HG02588 (cell line): ENCODE data around the gene AGXT2.

Experiments
- ATAC-seq: cut with Tn5 transposase; IDR thresholded peaks from one replicate; pipeline ENCODE4 v1.9.1; 2021; ENCODE audit warnings: mild to moderate bottlenecking, moderate library complexity; ENCODE audit not compliant: unreplicated experiment

The AGXT2 gene

GRCh38 chr5:35047785-35048404 is at the start of gene AGXT2:
Gene AGXT2, minus strand, starts transcription at chr5:35047949. Its CDS starts 57 bp downstream, at chr5:35047892.
- no peak for ATAC-seq

GRCh38 chr5:35096932-35097331 is 49.2 kb upstream of the AGXT2 start:
- no peak for ATAC-seq

- no peak for ATAC-seq
Measured at GRCh38 chr5:35096216-35096615, 48.5 kb upstream of the AGXT2 start.

GRCh38 chr5:35095366-35095765 is 47.6 kb upstream of the AGXT2 start:
- ATAC-seq: no peak

GRCh38 chr5:35094948-35095347 is 47.2 kb upstream of the AGXT2 start:
- no peak for ATAC-seq

- no peak for ATAC-seq
Measured at GRCh38 chr5:35092703-35093102, 45.0 kb upstream of the AGXT2 start.

GRCh38 chr5:35091704-35092103 is 44.0 kb upstream of the AGXT2 start:
- ATAC-seq: no peak

- ATAC-seq: no peak
Measured at GRCh38 chr5:35089334-35090314, 41.9 kb upstream of the AGXT2 start.

GRCh38 chr5:35087991-35088390 is 40.2 kb upstream of the AGXT2 start:
- ATAC-seq: no peak

GRCh38 chr5:35083150-35083549 is 35.4 kb upstream of the AGXT2 start:
- no peak for ATAC-seq

- no peak for ATAC-seq
Measured at GRCh38 chr5:35082530-35082929, 34.8 kb upstream of the AGXT2 start.

GRCh38 chr5:35081134-35081533 is 33.4 kb upstream of the AGXT2 start:
- ATAC-seq: no peak

GRCh38 chr5:35073160-35073559 is 25.4 kb upstream of the AGXT2 start:
- ATAC-seq: no peak

GRCh38 chr5:35069188-35069587 is 21.4 kb upstream of the AGXT2 start:
- ATAC-seq: no peak

GRCh38 chr5:35067985-35068384 is 20.2 kb upstream of the AGXT2 start:
- ATAC-seq: no peak

- no peak for ATAC-seq
Measured at GRCh38 chr5:35066260-35066795, 18.6 kb upstream of the AGXT2 start.

GRCh38 chr5:35063414-35063813 is 15.7 kb upstream of the AGXT2 start:
- no peak for ATAC-seq

- no peak for ATAC-seq
Measured at GRCh38 chr5:35061211-35061770, 13.5 kb upstream of the AGXT2 start.

- no peak for ATAC-seq
Measured at GRCh38 chr5:35060236-35060635, 12.5 kb upstream of the AGXT2 start.

- no peak for ATAC-seq
Measured at GRCh38 chr5:35059251-35059650, 11.5 kb upstream of the AGXT2 start.

GRCh38 chr5:35058374-35058788 is 10.6 kb upstream of the AGXT2 start:
- peak; percentile 88 for ATAC-seq
